K562 (cell line): Measurements from ENCODE around the gene BCKDHB. TPM values are rescaled to one million over a fixed set of nuclear protein-coding genes. Genes with fewer than 3 reads are reported as not detected.

Source experiments
- ATAC-seq: fragments of 200-7000 bp; cut with Tn5 transposase; 3 replicates; pipeline ENCODE4 v1.9.1; 2020; ENCODE audit warnings: moderate library complexity
- BruUV-seq: library from RNA; stranded (reverse); fragments of 400-500 nt; replicated peaks from 2 replicates; lab custom pipeline; 2021; lab: Mats Ljungman, UMichigan
- CTCF ChIA-PET: fragments of 300-600 bp; formaldehyde crosslinking; extraction: SDS; loops from one replicate; lab custom pipeline; 2021; ENCODE audit warnings: low intra/inter-chr PET ratio; lab: Yijun Ruan, JAX
- POLR2A ChIA-PET: fragments of 300-600, 350-650 bp; sonication (Branson Sonifier 250); formaldehyde crosslinking; extraction: SDS; loops from one replicate; lab custom pipeline; 2021; ENCODE audit warnings: antibody characterized with exemption, inconsistent platforms; lab: Yijun Ruan, JAX
- DNase-seq, 4 experiments: peaks; one replicate each; pipeline versions ENCODE4 v3.0.0 to v3.0.0-alpha.2; 2011 to 2018; ENCODE audit warnings: low spot score in 3 of 4, mixed read lengths in 3 of 4; ENCODE audit errors: extremely low read depth in 1 of 4
- FAIRE-seq: peaks from 2 replicates; lab custom pipeline; 2011; peaks lifted over from hg19 to GRCh38; lab: Jason Lieb, UNC
- H2AFZ ChIP-seq: 2 replicates; pipeline ENCODE4 v1.6.0; 2011; ENCODE audit warnings: low read depth, low read length, control low read depth, inconsistent platforms
- H3K27ac ChIP-seq: fragments of 200-600 bp; 3 replicates; pipeline ENCODE4 v1.8.0; 2011; ENCODE audit warnings: low read depth, mild to moderate bottlenecking, control low read depth, inconsistent platforms, low read length, moderate library complexity, mixed read lengths; ENCODE audit errors: extremely low read depth
- H3K27me3 ChIP-seq, 2 experiments: fragments of 300-600 bp in 1 of 2; 2 replicates in 1 of 2; 3 replicates in 1 of 2; pipeline versions ENCODE4 v1.6.0 to v1.8.0; 2011; ENCODE audit warnings: inconsistent platforms in 2 of 2, low read length in 2 of 2, mild to moderate bottlenecking in 1 of 2, mixed read lengths in 1 of 2, moderate library complexity in 1 of 2; ENCODE audit not compliant: control insufficient read depth in 2 of 2, insufficient read depth in 2 of 2
- H3K36me3 ChIP-seq: fragments of 300-600 bp; 3 replicates; pipeline ENCODE4 v1.8.0; 2011; ENCODE audit warnings: mild to moderate bottlenecking, low read length, inconsistent platforms; ENCODE audit not compliant: control insufficient read depth, insufficient read depth
- H3K4me1 ChIP-seq, 2 experiments: fragments of 200-600 bp in 1 of 2; replicated peaks in 1 of 2; 2 replicates in 1 of 2; 3 replicates in 1 of 2; pipeline versions ENCODE4 v1.5.1 to v1.8.0; 2011; ENCODE audit warnings: inconsistent platforms in 2 of 2, low read length in 2 of 2, mild to moderate bottlenecking in 1 of 2, mixed read lengths in 1 of 2, moderate library complexity in 1 of 2; ENCODE audit not compliant: control insufficient read depth in 2 of 2, insufficient read depth in 2 of 2
- H3K4me2 ChIP-seq: 2 replicates; pipeline ENCODE4 v1.6.1; 2011; ENCODE audit warnings: low read length, control low read depth, inconsistent platforms, mixed read lengths; ENCODE audit not compliant: insufficient read depth
- H3K4me3 ChIP-seq: fragments of 200-600 bp; sonication (generic), shearing (Covaris generic); 2 replicates; pipeline ENCODE4 v1.5.1; 2016; ENCODE audit warnings: control low read depth, inconsistent platforms
- H3K79me2 ChIP-seq: fragments of 200-600 bp; 3 replicates; pipeline ENCODE4 v1.8.0; 2011; ENCODE audit warnings: low read length, inconsistent platforms; ENCODE audit not compliant: control insufficient read depth, insufficient read depth
- H3K9ac ChIP-seq, 2 experiments: 2 replicates each; pipeline versions ENCODE4 v1.6.0 to v1.6.1; 2011; ENCODE audit warnings: low read depth in 2 of 2, low read length in 2 of 2, control low read depth in 1 of 2, inconsistent platforms in 1 of 2, mild to moderate bottlenecking in 1 of 2, mixed read lengths in 1 of 2; ENCODE audit not compliant: insufficient read depth in 1 of 2
- H3K9me1 ChIP-seq: one replicate; pipeline ENCODE4 v1.6.0; 2011; ENCODE audit warnings: inconsistent platforms, mild to moderate bottlenecking, low read length, moderate library complexity; ENCODE audit not compliant: control insufficient read depth, insufficient read depth
- H3K9me3 ChIP-seq: replicated peaks from 2 replicates; pipeline ENCODE4 v1.5.1; 2011; ENCODE audit warnings: low read depth, low read length, inconsistent platforms; ENCODE audit not compliant: control insufficient read depth, insufficient read depth
- H4K20me1 ChIP-seq: replicated peaks from 2 replicates; pipeline ENCODE4 v1.6.1; 2011; ENCODE audit warnings: low read length, inconsistent platforms, mixed read lengths; ENCODE audit not compliant: control insufficient read depth, insufficient read depth
- NR2C1 ChIP-seq, 2 experiments: fragments of 450-650 bp; IDR thresholded peaks; 2 replicates each; pipeline ENCODE4 v1.6.1; 2017; ENCODE audit warnings: mild to moderate bottlenecking in 2 of 2, antibody characterized with exemption in 1 of 2, inconsistent platforms in 1 of 2, missing compliant biosample characterization in 1 of 2, missing genetic modification characterization in 1 of 2
- SNRNP70 ChIP-seq: fragments of 200-400 bp; formaldehyde crosslinking; optimal IDR thresholded peaks from 2 replicates; pipeline ENCODE3; 2017; ENCODE audit warnings: low read depth, low read length
- WGBS: fragments of 100-300 bp; shearing (Covaris generic); methylation state at CpG from one replicate; pipeline ENCODE4 v1.1.6; 2016; ENCODE audit warnings: low coverage, mixed read lengths; ENCODE audit not compliant: insufficient coverage; ENCODE audit errors: missing lambda C conversion rate; 5-methylcytosine and 5-hydroxymethylcytosine counted together
- in situ Hi-C: fragments of 300-500 bp; cut with MboI; formaldehyde crosslinking; loops from 4 replicates; pipeline ENCODE4 v1.15.0; 2018; ENCODE audit warnings: inconsistent platforms, mixed read lengths
- intact Hi-C: fragments of 100-400 bp; cut with micrococcal nuclease; formaldehyde crosslinking; loops from 2 replicates; pipeline ENCODE4 v1.14.2; 2022
- polyA plus RNA-seq, 8 experiments: library from polyadenylated mRNA; depleted of rRNA in 4 of 8; stranded (reverse) in 5 of 8; unstranded in 3 of 8; fragments of >200 nt; fragmentation: Nextera tagmentation in 2 of 8; fragmentation: Illumina TruSeq in 1 of 8; extraction: Ambion mirVana in 2 of 8; extraction: Trizol in 1 of 8; gene quantifications; 2 replicates each; pipeline versions ENCODE4 v1.2.1 to v1.2.3, GENCODE V29; 2011 to 2014; ENCODE audit warnings: inconsistent platforms in 1 of 8, missing spikeins in 1 of 8
- total RNA-seq, 7 experiments: library from RNA; depleted of rRNA in 6 of 7; stranded (reverse); fragments of >200 nt in 6 of 7; fragmentation: Illumina TruSeq in 2 of 7; extraction: Trizol in 2 of 7; gene quantifications; 2 replicates each; pipeline versions ENCODE4 v1.2.1 to v1.2.3, GENCODE V29; 2011 to 2021; ENCODE audit warnings: low replicate concordance in 1 of 7
- TF ChIP-seq, protein P1 (sequence below): sonication (generic); formaldehyde crosslinking; IDR thresholded peaks from 2 replicates; pipeline ENCODE4 v1.8.1; 2023; ENCODE audit warnings: mild to moderate bottlenecking, missing genetic modification reagents, moderate library complexity

BCKDHB gene
- total and polyA plus RNA-seq, 9 of the 15 experiments (the other 6 are each of a cell fraction or from before 2014, with no cell fraction given) = 4.1 to 23.7 (median 7.5) TPM

DNA sequence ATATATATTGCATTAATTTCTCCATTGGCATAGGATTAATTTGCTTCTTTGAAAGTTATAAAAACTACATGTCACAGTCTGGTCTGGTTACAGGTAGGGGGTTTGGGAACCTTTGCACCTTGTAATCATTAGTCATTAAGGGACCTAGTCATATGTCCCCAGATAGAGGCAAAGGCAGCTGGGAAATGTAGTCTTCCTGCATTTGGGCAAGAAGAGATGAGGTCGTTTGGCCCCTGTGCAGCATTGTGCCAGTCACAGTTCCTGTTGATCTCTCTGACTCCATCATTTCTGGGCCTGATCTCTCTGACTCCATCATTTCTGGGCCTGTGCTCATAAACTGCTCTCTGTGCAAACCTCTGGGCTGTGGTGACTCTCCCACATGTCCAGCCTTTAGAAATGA, 73.2 kb downstream of the BCKDHB start:
- Histone ChIP-seq H3K4me2 (no peak overlapping the region), H2AFZ (no peak overlapping the region), H3K9ac (no peak overlapping the region), H3K36me3 (no peaks in the 10 kb centered on the region), H3K4me1 (no peaks in the 10 kb centered on the region), H4K20me1 (no peaks in the 10 kb centered on the region; the same call in 1 of the 2 replicates), H3K4me3 (no peak overlapping the region), H3K9me1 (no peaks in the 10 kb centered on the region), H3K27me3 (no peaks in the 10 kb centered on the region), H3K9me3 (no peaks in the 10 kb centered on the region), H3K27ac (no peak overlapping the region), H3K79me2 (no peaks in the 10 kb centered on the region)
- DNase-seq (no peak), ATAC-seq (no peak), FAIRE-seq (no peak)
- TF ChIP-seq NR2C1 (IDR thresholded peaks at IDR 0.05) = no peak
- no peak for TF ChIP-seq NR2C1 (tag; IDR thresholded peaks at IDR 0.05)
- TF ChIP-seq, protein P1, sequence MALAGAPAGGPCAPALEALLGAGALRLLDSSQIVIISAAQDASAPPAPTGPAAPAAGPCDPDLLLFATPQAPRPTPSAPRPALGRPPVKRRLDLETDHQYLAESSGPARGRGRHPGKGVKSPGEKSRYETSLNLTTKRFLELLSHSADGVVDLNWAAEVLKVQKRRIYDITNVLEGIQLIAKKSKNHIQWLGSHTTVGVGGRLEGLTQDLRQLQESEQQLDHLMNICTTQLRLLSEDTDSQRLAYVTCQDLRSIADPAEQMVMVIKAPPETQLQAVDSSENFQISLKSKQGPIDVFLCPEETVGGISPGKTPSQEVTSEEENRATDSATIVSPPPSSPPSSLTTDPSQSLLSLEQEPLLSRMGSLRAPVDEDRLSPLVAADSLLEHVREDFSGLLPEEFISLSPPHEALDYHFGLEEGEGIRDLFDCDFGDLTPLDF (CRISPR knock-in tag) = no peak
- TF ChIP-seq SNRNP70 = no peak
- CTCF ChIA-PET = no interaction called here
- no TSS peak for BruUV-seq
- intact Hi-C loops = no loop called here
- POLR2A ChIA-PET = no interaction called here
- WGBS = 0% methylated on average over 1 of the region's 1 CpG
- in situ Hi-C loops = no loop called here
